CD14-positive monocyte (primary cell): ENCODE data around the gene ST6GALNAC3. TPM values are rescaled to one million over a fixed set of nuclear protein-coding genes. Genes with fewer than 3 reads are reported as not detected.

ENCODE experiments used
- DNase-seq, 3 donors: peaks; one replicate each; pipeline ENCODE4 v3.0.0-alpha.2; 2011 to 2022
- H2AFZ ChIP-seq: 2 replicates; pipeline ENCODE4 v1.6.0; 2012; ENCODE audit warnings: mild to moderate bottlenecking, low read depth, low read length, inconsistent platforms; ENCODE audit not compliant: insufficient read depth, poor library complexity, severe bottlenecking
- H3K27ac ChIP-seq, 2 donors: 1 replicate in 1 of 2; 2 replicates in 1 of 2; pipeline ENCODE4 v1.5.1; 2012 to 2013; ENCODE audit warnings: low read length in 2 of 2, control low read depth in 1 of 2, inconsistent platforms in 1 of 2, low read depth in 1 of 2, mild to moderate bottlenecking in 1 of 2
- H3K27me3 ChIP-seq, 2 donors: one replicate each; pipeline versions ENCODE4 v1.6.0 to v1.6.1; 2011 to 2013; ENCODE audit warnings: low read length in 2 of 2; ENCODE audit not compliant: control insufficient read depth in 2 of 2, insufficient read depth in 2 of 2
- H3K36me3 ChIP-seq, 2 donors: replicated peaks in 1 of 2; 1 replicate in 1 of 2; 2 replicates in 1 of 2; pipeline versions ENCODE4 v1.5.1 to v1.6.1; 2012 to 2013; ENCODE audit warnings: low read length in 2 of 2, control low read depth in 1 of 2, inconsistent platforms in 1 of 2, mild to moderate bottlenecking in 1 of 2; ENCODE audit not compliant: insufficient read depth in 2 of 2, control insufficient read depth in 1 of 2
- H3K4me1 ChIP-seq, 2 donors: 1 replicate in 1 of 2; 2 replicates in 1 of 2; pipeline versions ENCODE4 v1.5.1 to v1.6.1; 2012 to 2013; ENCODE audit warnings: low read length in 2 of 2, control low read depth in 1 of 2, inconsistent platforms in 1 of 2, mild to moderate bottlenecking in 1 of 2, moderate library complexity in 1 of 2; ENCODE audit not compliant: insufficient read depth in 2 of 2, control insufficient read depth in 1 of 2
- H3K4me2 ChIP-seq: replicated peaks from 2 replicates; pipeline ENCODE3; 2012; ENCODE audit warnings: low read length, moderate library complexity, mild to moderate bottlenecking; ENCODE audit not compliant: poor library complexity, severe bottlenecking; ENCODE audit errors: extremely low read depth
- H3K4me3 ChIP-seq, 3 experiments: fragments of 200-600 bp in 1 of 3; sonication (generic) in 1 of 3; replicated peaks in 1 of 3; 1 replicate in 2 of 3; 2 replicates in 1 of 3; pipeline ENCODE4 v1.5.1; 2011 to 2013; ENCODE audit warnings: low read length in 3 of 3, mild to moderate bottlenecking in 3 of 3, control low read depth in 2 of 3, low read depth in 2 of 3, inconsistent platforms in 1 of 3, moderate library complexity in 1 of 3
- H3K79me2 ChIP-seq: 2 replicates; pipeline ENCODE4 v1.6.0; 2012; ENCODE audit warnings: mild to moderate bottlenecking, control low read depth, inconsistent platforms, low read length, moderate library complexity; ENCODE audit not compliant: insufficient read depth
- H3K9ac ChIP-seq: 2 replicates; pipeline ENCODE4 v1.6.0; 2017; ENCODE audit warnings: low read length, mild to moderate bottlenecking; ENCODE audit not compliant: insufficient read depth, poor library complexity, severe bottlenecking
- H3K9me3 ChIP-seq, 2 donors: replicated peaks in 1 of 2; 1 replicate in 1 of 2; 2 replicates in 1 of 2; pipeline versions ENCODE4 v1.5.1 to v1.6.1; 2012 to 2013; ENCODE audit warnings: low read length in 2 of 2, control low read depth in 1 of 2; ENCODE audit not compliant: control insufficient read depth in 1 of 2, insufficient read depth in 1 of 2
- H4K20me1 ChIP-seq: 2 replicates; pipeline ENCODE4 v1.6.0; 2012; ENCODE audit warnings: mild to moderate bottlenecking, low read length, control low read depth, moderate library complexity; ENCODE audit not compliant: insufficient read depth
- H3K27ac Mint-ChIP-seq, 7 donors: one replicate each; pipeline ENCODE4 v1.8.0; 2020; ENCODE audit warnings: mild to moderate bottlenecking in 7 of 7, mixed read lengths in 7 of 7, moderate library complexity in 6 of 7, inconsistent platforms in 2 of 7
- H3K27me3 Mint-ChIP-seq, 3 donors: one replicate each; pipeline ENCODE4 v1.8.0; 2021 to 2022; ENCODE audit warnings: low read depth in 3 of 3, mild to moderate bottlenecking in 3 of 3, mixed read lengths in 3 of 3, moderate library complexity in 3 of 3, inconsistent platforms in 1 of 3
- H3K36me3 Mint-ChIP-seq, 2 donors: one replicate each; pipeline ENCODE4 v1.8.0; 2020; ENCODE audit warnings: mixed read lengths in 2 of 2, inconsistent platforms in 1 of 2, mild to moderate bottlenecking in 1 of 2
- H3K4me1 Mint-ChIP-seq: one replicate; pipeline ENCODE4 v1.8.0; 2020; ENCODE audit warnings: mild to moderate bottlenecking, mixed read lengths
- H3K4me3 Mint-ChIP-seq, 2 donors: one replicate each; pipeline ENCODE4 v1.8.0; 2020; ENCODE audit warnings: mild to moderate bottlenecking in 2 of 2, mixed read lengths in 2 of 2, moderate library complexity in 1 of 2
- H3K9me3 Mint-ChIP-seq, 7 donors: one replicate each; pipeline ENCODE4 v1.8.0; 2020 to 2022; ENCODE audit warnings: mixed read lengths in 7 of 7, mild to moderate bottlenecking in 6 of 7, moderate library complexity in 6 of 7, inconsistent platforms in 2 of 7
- CTCF ChIP-seq: fragments of 200-600 bp; IDR thresholded peaks from one replicate; pipeline ENCODE4 v1.8.0; 2022; ENCODE audit warnings: antibody characterized with exemption, mild to moderate bottlenecking
- WGBS: methylation state at CpG from one replicate; pipeline ENCODE4 v1.1.5; 2013; ENCODE audit warnings: missing lambda C conversion rate; ENCODE audit not compliant: insufficient coverage; 5-methylcytosine and 5-hydroxymethylcytosine counted together
- intact Hi-C, 2 donors: fragments of 100-400 bp; cut with micrococcal nuclease; formaldehyde crosslinking; loops; one replicate each; pipeline versions ENCODE4 v1.15.0 to v1.15.1; 2023
- polyA plus RNA-seq, 3 donors: library from polyadenylated mRNA; depleted of rRNA in 1 of 3; unstranded in 2 of 3; stranded (reverse) in 1 of 3; fragments of 300-500 nt in 2 of 3; fragments of >200 nt in 1 of 3; fragmentation: Illumina TruSeq in 2 of 3; gene quantifications; 1 replicate in 2 of 3; 2 replicates in 1 of 3; pipeline ENCODE4 v1.2.3, GENCODE V29; 2012 to 2021

ST6GALNAC3 gene
- polyA plus RNA-seq, 3 donors, result 6.5 to 9.2 (median 7.6) TPM

GRCh38 chr1:76352741-76353435, 278.3 kb downstream of the ST6GALNAC3 start:
- H3K4me1 ChIP-seq, result no peaks in the 10 kb centered on the region
- H3K27ac ChIP-seq, result no peak overlapping the region
- no peak overlapping the region for H2AFZ ChIP-seq
- no peak overlapping the region for H3K4me3 ChIP-seq
- no peaks in the 10 kb centered on the region for H3K79me2 ChIP-seq
- 98% methylated on average over 5 of the region's 5 CpGs for WGBS
- TF ChIP-seq CTCF, result no peak
- H3K27ac Mint-ChIP-seq, result no peak overlapping the region
- no peaks in the 10 kb centered on the region for H3K36me3 ChIP-seq
- H3K4me1 Mint-ChIP-seq, result no peaks in the 10 kb centered on the region
- peaks cover 0 to 2% (median 0%) of the 10 kb centered on the region in 7 donors for H3K9me3 Mint-ChIP-seq
- no peaks in the 10 kb centered on the region for H4K20me1 ChIP-seq
- intact Hi-C loops, result no loop called here
- no peaks in the 10 kb centered on the region for H3K36me3 Mint-ChIP-seq
- H3K4me2 ChIP-seq, result no peak overlapping the region
- H3K27me3 Mint-ChIP-seq, result no peaks in the 10 kb centered on the region
- H3K4me3 Mint-ChIP-seq, result no peak overlapping the region
- H3K27me3 ChIP-seq, result no peaks in the 10 kb centered on the region
- H3K9ac ChIP-seq, result no peak overlapping the region
- DNase-seq, result no peak
- no peaks in the 10 kb centered on the region for H3K9me3 ChIP-seq

GRCh38 chr1:76354236-76354635, 279.7 kb downstream of the ST6GALNAC3 start:
- Mint-ChIP-seq H3K4me1 (no peaks in the 10 kb centered on the region), H3K27ac (no peak overlapping the region), H3K9me3 (peaks cover 0 to 2% (median 0%) of the 10 kb centered on the region in 7 donors), H3K27me3 (no peaks in the 10 kb centered on the region), H3K36me3 (no peaks in the 10 kb centered on the region), H3K4me3 (no peak overlapping the region)
- no peak overlapping the region for H2AFZ ChIP-seq
- H3K27me3 ChIP-seq, result no peaks in the 10 kb centered on the region
- no peak for DNase-seq
- H3K4me1 ChIP-seq, result no peaks in the 10 kb centered on the region
- 100% methylated on average over 1 of the region's 3 CpGs for WGBS
- H3K36me3 ChIP-seq, result no peaks in the 10 kb centered on the region
- no peak overlapping the region for H3K9ac ChIP-seq
- H3K79me2 ChIP-seq, result no peaks in the 10 kb centered on the region
- no peaks in the 10 kb centered on the region for H3K9me3 ChIP-seq
- no peak overlapping the region for H3K4me2 ChIP-seq
- no peak for TF ChIP-seq CTCF
- no peaks in the 10 kb centered on the region for H4K20me1 ChIP-seq
- intact Hi-C loops, result no loop called here
- no peak overlapping the region for H3K27ac ChIP-seq
- H3K4me3 ChIP-seq, result no peak overlapping the region
